Liver (tissue), 9 donors: ENCODE results near the gene CCER1. TPM values are rescaled to one million over a fixed set of nuclear protein-coding genes. Genes with fewer than 3 reads are reported as not detected.

Experiments
- DNase-seq: peaks from one replicate; pipeline ENCODE4 v3.0.0-alpha.2; 2017; ENCODE audit warnings: low spot score
- H3K27ac ChIP-seq, 2 donors: one replicate each; pipeline ENCODE4 v1.7.0; 2013; ENCODE audit warnings: inconsistent platforms in 2 of 2, low read length in 2 of 2, control low read depth in 1 of 2, low read depth in 1 of 2, mild to moderate bottlenecking in 1 of 2
- H3K27me3 ChIP-seq, 4 donors: one replicate each; pipeline versions ENCODE4 v1.6.1 to v1.7.0; 2013; ENCODE audit warnings: low read length in 3 of 4, inconsistent platforms in 1 of 4, mild to moderate bottlenecking in 1 of 4, moderate library complexity in 1 of 4; ENCODE audit not compliant: control insufficient read depth in 4 of 4, insufficient read depth in 4 of 4
- H3K36me3 ChIP-seq, 4 donors: one replicate each; pipeline versions ENCODE4 v1.6.1 to v1.7.0; 2013; ENCODE audit warnings: low read length in 3 of 4, mild to moderate bottlenecking in 3 of 4, low read depth in 1 of 4, moderate library complexity in 1 of 4; ENCODE audit not compliant: control insufficient read depth in 4 of 4, insufficient read depth in 3 of 4
- H3K4me1 ChIP-seq, 4 donors: one replicate each; pipeline versions ENCODE4 v1.6.1 to v1.7.0; 2013; ENCODE audit warnings: low read length in 3 of 4, mild to moderate bottlenecking in 3 of 4, moderate library complexity in 1 of 4; ENCODE audit not compliant: control insufficient read depth in 4 of 4, insufficient read depth in 4 of 4
- H3K4me3 ChIP-seq, 3 donors: one replicate each; pipeline versions ENCODE4 v1.6.1 to v1.7.0; 2013; ENCODE audit warnings: low read length in 3 of 3, control low read depth in 1 of 3, low read depth in 1 of 3, mild to moderate bottlenecking in 1 of 3
- H3K9ac ChIP-seq, 2 donors: one replicate each; pipeline ENCODE4 v1.7.0; 2013; ENCODE audit warnings: low read length in 2 of 2, mild to moderate bottlenecking in 2 of 2, moderate library complexity in 2 of 2, control low read depth in 1 of 2, low read depth in 1 of 2
- H3K9me3 ChIP-seq, 4 donors: one replicate each; pipeline versions ENCODE4 v1.6.1 to v1.7.0; 2013; ENCODE audit warnings: low read length in 3 of 4; ENCODE audit not compliant: control insufficient read depth in 4 of 4
- ATF3 ChIP-seq: IDR thresholded peaks from 2 replicates; pipeline ENCODE4 v1.6.1; 2016; ENCODE audit warnings: antibody characterized with exemption
- CTCF ChIP-seq: fragments of 150-350 bp; IDR thresholded peaks from 2 replicates; pipeline ENCODE4 v1.5.1; 2017; ENCODE audit warnings: improper control_type of control experiment, low read depth, low read length; ENCODE audit not compliant: missing input control
- EGR1 ChIP-seq, 2 donors: IDR thresholded peaks; 2 replicates each; pipeline ENCODE4 v1.6.1; 2016 to 2018; ENCODE audit warnings: antibody characterized with exemption in 2 of 2, low read depth in 2 of 2
- FOXA1 ChIP-seq: IDR thresholded peaks from 2 replicates; pipeline ENCODE4 v1.6.1; 2016; ENCODE audit warnings: antibody characterized with exemption
- FOXA2 ChIP-seq: IDR thresholded peaks from 2 replicates; pipeline ENCODE4 v1.6.1; 2016; ENCODE audit warnings: antibody characterized with exemption
- GABPA ChIP-seq, 2 donors: IDR thresholded peaks in 1 of 2; conservative IDR thresholded peaks in 1 of 2; 2 replicates each; pipeline ENCODE4 v1.6.1; 2016; ENCODE audit warnings: antibody characterized with exemption in 2 of 2, mild to moderate bottlenecking in 1 of 2, moderate library complexity in 1 of 2
- JUND ChIP-seq, 2 donors: IDR thresholded peaks; 2 replicates each; pipeline ENCODE4 v1.6.1; 2016; ENCODE audit warnings: antibody characterized with exemption in 2 of 2
- MAX ChIP-seq: IDR thresholded peaks from 2 replicates; pipeline ENCODE4 v1.6.1; 2016; ENCODE audit warnings: antibody characterized with exemption
- NR2F2 ChIP-seq: IDR thresholded peaks from 2 replicates; pipeline ENCODE4 v1.6.1; 2016; ENCODE audit warnings: antibody characterized with exemption
- RAD21 ChIP-seq, 2 donors: IDR thresholded peaks; 2 replicates each; pipeline ENCODE4 v1.6.1; 2016; ENCODE audit warnings: antibody characterized with exemption in 2 of 2, mild to moderate bottlenecking in 2 of 2
- REST ChIP-seq: IDR thresholded peaks from 2 replicates; pipeline ENCODE4 v1.6.1; 2016; ENCODE audit warnings: antibody characterized with exemption, mild to moderate bottlenecking
- RXRA ChIP-seq, 2 donors: IDR thresholded peaks; 2 replicates each; pipeline ENCODE4 v1.6.1; 2017 to 2018; ENCODE audit warnings: antibody characterized with exemption in 2 of 2, mild to moderate bottlenecking in 1 of 2
- SP1 ChIP-seq: IDR thresholded peaks from 2 replicates; pipeline ENCODE4 v1.6.1; 2018; ENCODE audit warnings: antibody characterized with exemption, mild to moderate bottlenecking
- TAF1 ChIP-seq: conservative IDR thresholded peaks from 2 replicates; pipeline ENCODE4 v1.6.1; 2016; ENCODE audit warnings: antibody characterized with exemption, mild to moderate bottlenecking
- YY1 ChIP-seq: IDR thresholded peaks from 2 replicates; pipeline ENCODE4 v1.6.1; 2016; ENCODE audit warnings: antibody characterized with exemption, mild to moderate bottlenecking
- WGBS: extraction: QIAGEN DNeasy Blood & Tissue Kit; methylation state at CpG from one replicate; pipeline ENCODE4 v1.1.7; 2013; 5-methylcytosine and 5-hydroxymethylcytosine counted together
- polyA plus RNA-seq, 2 donors: library from polyadenylated mRNA; stranded (reverse) in 1 of 2; unstranded in 1 of 2; fragments of 200-250 nt in 1 of 2; fragments of >200 nt in 1 of 2; fragmentation: Nextera tagmentation in 1 of 2; extraction: Ambion mirVana in 1 of 2; gene quantifications; one replicate each; pipeline versions ENCODE4 v1.2.1 to v1.2.3, GENCODE V29; 2013 to 2015
- total RNA-seq, 2 donors: library from RNA; depleted of rRNA; stranded (reverse); fragments of >200 nt; gene quantifications; one replicate each; pipeline ENCODE4 v1.2.3, GENCODE V29; 2014
- donor health status: healthy.
- donor health status: healthy.
- donor health status: healthy.
- donor health status: healthy.
- donor health status: healthy.

Gene CCER1
- total and polyA plus RNA-seq, 4 donors: not detected

GRCh38 chr12:90965204-90965603, 10.2 kb upstream of the CCER1 start (continued):
- no peak for TF ChIP-seq ATF3
- no peak for TF ChIP-seq RAD21 (IDR thresholded peaks at IDR 0.05)
- TF ChIP-seq FOXA2: no peak
- no peak for TF ChIP-seq FOXA1

GRCh38 chr12:90964616-90965015, 9.6 kb upstream of the CCER1 start:
- WGBS: 37% methylated on average over 2 of the region's 2 CpGs
- Histone ChIP-seq H3K4me3 (no peak overlapping the region), H3K4me1 (no peaks in the 10 kb centered on the region), H3K27me3 (no peaks in the 10 kb centered on the region), H3K9me3 (no peaks in the 10 kb centered on the region), H3K27ac (no peak overlapping the region), H3K36me3 (no peaks in the 10 kb centered on the region), H3K9ac (no peak overlapping the region)
- DNase-seq: no peak
- TF ChIP-seq JUND (IDR thresholded peaks at IDR 0.05) (no peak), SP1 (no peak), CTCF (no peak), RXRA (IDR thresholded peaks at IDR 0.05) (no peak), GABPA (IDR thresholded peaks at IDR 0.05 in 1 of 2, conservative IDR thresholded peaks at IDR 0.05 in 1 of 2) (no peak), TAF1 (no peak), RAD21 (IDR thresholded peaks at IDR 0.05) (no peak), EGR1 (IDR thresholded peaks at IDR 0.05; ENCODE audit: low read depth in 2 of 2) (no peak)

GRCh38 chr12:90963946-90964345, 9.0 kb upstream of the CCER1 start:
- 83% methylated on average over 6 of the region's 6 CpGs for WGBS
- TF ChIP-seq REST (no peak), RXRA (IDR thresholded peaks at IDR 0.05) (no peak), MAX (no peak), NR2F2 (no peak), RAD21 (IDR thresholded peaks at IDR 0.05) (no peak), FOXA1 (no peak), YY1 (no peak), EGR1 (IDR thresholded peaks at IDR 0.05; ENCODE audit: low read depth in 2 of 2) (no peak), CTCF (no peak), FOXA2 (no peak)
- H3K27me3 ChIP-seq: no peaks in the 10 kb centered on the region
- no peaks in the 10 kb centered on the region for H3K36me3 ChIP-seq
- H3K9me3 ChIP-seq: no peaks in the 10 kb centered on the region
- no peaks in the 10 kb centered on the region for H3K4me1 ChIP-seq
- no peak overlapping the region for H3K9ac ChIP-seq
- no peak overlapping the region for H3K4me3 ChIP-seq
- DNase-seq: no peak
- H3K27ac ChIP-seq: no peak overlapping the region
